ENCODE data around the gene NUAK1.

The NUAK1 gene

DNA sequence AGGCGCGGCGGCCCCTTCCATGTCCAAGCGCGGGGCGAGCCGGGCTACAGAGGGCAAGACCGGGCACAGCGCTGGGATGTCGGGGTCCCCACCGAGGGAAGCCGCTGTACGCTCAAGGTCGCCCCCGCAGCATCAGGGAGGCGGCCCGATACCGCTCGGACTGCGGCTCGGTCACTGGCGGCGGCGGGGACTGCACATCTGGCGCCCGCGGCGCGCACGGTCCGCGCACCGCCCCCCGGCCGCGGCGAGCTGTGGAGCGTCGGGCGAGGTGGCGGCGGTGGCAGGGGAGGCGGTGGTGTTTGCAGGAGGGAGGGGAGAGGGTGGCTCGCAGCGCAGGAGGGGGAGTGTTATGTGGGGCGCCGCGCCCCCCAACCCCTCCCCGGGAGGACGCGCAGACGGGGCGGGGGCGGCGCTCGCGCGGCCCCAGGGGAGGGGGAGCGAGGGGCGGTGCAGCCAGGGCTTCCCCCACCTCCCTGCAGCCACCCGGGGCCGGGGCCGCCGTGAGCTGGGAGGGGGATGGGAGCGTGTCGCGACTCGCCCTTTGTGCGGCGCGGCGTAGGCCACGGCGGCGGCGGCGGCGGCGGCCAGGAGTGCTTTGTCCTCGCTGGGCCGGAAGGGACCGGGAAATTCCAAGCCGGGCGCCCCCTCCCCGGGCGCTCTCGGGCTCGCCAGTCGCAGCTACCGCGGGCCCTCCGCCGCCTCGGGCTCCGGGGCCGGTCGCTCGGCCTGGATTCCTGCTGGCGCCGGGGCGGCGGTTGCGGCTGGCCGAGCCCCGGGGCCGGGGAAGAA, at the start of gene NUAK1:
Gene NUAK1 (minus strand): TSS at position 322 of the 789 bp plus-strand sequence. CDS start 301 bp downstream, at position 21.
- Histone ChIP-seq H3K27ac (peak within 1 kb of the TSS; percentile 84), H3K4me3 (ENCODE audit: low read depth, low read length) (peak within 1 kb of the TSS; percentile 80), H3K36me3 (replicated peaks) (no peaks in the 10 kb centered on the region), H3K27me3 (replicated peaks) (no peaks in the 10 kb centered on the region)
- in situ Hi-C loops (cut with HindIII; ENCODE audit: low pct_ligation_motif_present, low sequenced_read_pairs), result no loop called here
- peak; percentile 30 for DNase-seq
- TF ChIP-seq, protein P1, sequence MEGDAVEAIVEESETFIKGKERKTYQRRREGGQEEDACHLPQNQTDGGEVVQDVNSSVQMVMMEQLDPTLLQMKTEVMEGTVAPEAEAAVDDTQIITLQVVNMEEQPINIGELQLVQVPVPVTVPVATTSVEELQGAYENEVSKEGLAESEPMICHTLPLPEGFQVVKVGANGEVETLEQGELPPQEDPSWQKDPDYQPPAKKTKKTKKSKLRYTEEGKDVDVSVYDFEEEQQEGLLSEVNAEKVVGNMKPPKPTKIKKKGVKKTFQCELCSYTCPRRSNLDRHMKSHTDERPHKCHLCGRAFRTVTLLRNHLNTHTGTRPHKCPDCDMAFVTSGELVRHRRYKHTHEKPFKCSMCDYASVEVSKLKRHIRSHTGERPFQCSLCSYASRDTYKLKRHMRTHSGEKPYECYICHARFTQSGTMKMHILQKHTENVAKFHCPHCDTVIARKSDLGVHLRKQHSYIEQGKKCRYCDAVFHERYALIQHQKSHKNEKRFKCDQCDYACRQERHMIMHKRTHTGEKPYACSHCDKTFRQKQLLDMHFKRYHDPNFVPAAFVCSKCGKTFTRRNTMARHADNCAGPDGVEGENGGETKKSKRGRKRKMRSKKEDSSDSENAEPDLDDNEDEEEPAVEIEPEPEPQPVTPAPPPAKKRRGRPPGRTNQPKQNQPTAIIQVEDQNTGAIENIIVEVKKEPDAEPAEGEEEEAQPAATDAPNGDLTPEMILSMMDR (IDR thresholded peaks at IDR 0.05; ENCODE audit: low read depth, low read length, missing control alignments), result no peak

DNA sequence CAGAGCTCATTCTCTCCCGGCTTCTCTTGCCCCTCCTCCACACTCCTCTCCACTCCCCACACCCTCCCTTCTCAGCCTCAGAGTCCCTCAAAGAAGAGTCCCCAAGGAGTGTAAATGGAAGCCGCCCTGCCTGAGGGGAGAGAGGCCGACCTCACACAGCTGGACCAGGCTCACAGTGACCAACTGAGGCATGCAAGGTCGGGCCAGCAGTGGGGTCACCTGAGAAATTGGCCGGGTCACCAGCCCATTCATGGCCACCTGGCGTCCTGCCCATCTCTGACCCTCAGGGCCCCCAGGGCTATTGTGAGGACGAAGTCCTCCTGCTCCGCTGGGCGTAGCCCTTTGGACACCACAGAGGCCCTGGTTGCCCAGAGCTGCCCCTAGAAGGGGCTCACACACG, 49.5 kb upstream of the NUAK1 start:
- H3K27me3 ChIP-seq (replicated peaks), result peaks cover 5% of the 10 kb centered on the region
- no peak for DNase-seq
- TF ChIP-seq, protein P1 (IDR thresholded peaks at IDR 0.05; ENCODE audit: low read depth, low read length, missing control alignments), result no peak
- in situ Hi-C loops (cut with HindIII; ENCODE audit: low pct_ligation_motif_present, low sequenced_read_pairs), result no loop called here
- H3K4me3 ChIP-seq (ENCODE audit: low read depth, low read length), result no peak overlapping the region
- no peaks in the 10 kb centered on the region for H3K36me3 ChIP-seq (replicated peaks)
- H3K27ac ChIP-seq, result no peak overlapping the region

DNA sequence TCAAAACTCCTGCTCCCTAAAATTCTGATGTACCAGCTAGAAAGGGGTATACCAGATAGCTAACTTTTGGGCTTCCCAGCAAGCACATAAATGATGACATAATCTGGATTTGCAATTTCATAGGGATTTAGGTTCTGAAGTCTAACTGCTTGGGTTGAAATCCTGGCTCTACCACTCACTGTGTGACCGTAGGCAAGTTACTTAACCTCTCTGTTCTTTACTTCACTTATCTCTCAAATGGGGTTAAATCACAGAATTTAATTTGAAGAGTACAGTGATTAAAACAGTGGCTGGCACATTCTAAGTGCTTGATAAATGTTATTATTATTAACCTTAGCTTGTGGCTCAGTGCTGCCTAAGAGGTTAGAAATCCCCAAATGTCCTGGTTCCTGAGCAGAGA, 49.1 kb upstream of the NUAK1 start:
- no peak for DNase-seq
- TF ChIP-seq, protein P1 (IDR thresholded peaks at IDR 0.05; ENCODE audit: low read depth, low read length, missing control alignments), result no peak
- Histone ChIP-seq H3K27me3 (replicated peaks) (peaks cover 5% of the 10 kb centered on the region), H3K36me3 (replicated peaks) (no peaks in the 10 kb centered on the region), H3K4me3 (ENCODE audit: low read depth, low read length) (no peak overlapping the region), H3K27ac (no peak overlapping the region)
- in situ Hi-C loops (cut with HindIII; ENCODE audit: low pct_ligation_motif_present, low sequenced_read_pairs), result no loop called here

DNA sequence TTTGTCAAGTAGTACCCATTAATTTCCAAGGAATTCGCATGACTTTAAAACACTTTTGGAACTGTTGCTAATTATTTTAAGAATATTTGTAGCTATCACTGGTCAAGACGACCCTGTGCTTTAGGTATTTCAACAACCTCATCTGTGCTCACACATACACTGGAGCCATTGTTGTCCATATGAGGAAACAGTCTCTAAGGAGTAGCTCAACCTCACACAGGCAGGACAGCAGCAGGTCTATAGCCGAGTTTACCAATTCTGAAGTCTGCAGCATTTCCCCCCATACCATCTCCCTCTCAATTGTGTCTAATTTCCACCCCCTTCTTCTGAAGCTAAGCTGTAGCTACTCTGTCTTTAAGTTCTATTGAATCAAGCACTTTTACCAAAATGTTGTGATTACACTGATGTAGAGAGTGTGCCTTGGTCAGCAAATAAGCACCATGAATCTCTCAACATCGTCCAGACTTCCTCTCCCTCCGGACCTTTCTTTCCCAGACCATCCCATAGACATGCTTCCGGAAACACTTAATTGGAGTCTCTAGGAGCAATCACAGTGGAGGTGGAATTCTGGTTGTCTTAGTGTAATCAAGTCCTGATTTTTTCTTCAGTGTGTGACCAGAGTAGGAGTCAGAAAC, 48.5 kb upstream of the NUAK1 start:
- H3K27ac ChIP-seq, result no peak overlapping the region
- TF ChIP-seq, protein P1 (IDR thresholded peaks at IDR 0.05; ENCODE audit: low read depth, low read length, missing control alignments), result no peak
- no peak overlapping the region for H3K4me3 ChIP-seq (ENCODE audit: low read depth, low read length)
- no peak for DNase-seq
- in situ Hi-C loops (cut with HindIII; ENCODE audit: low pct_ligation_motif_present, low sequenced_read_pairs), result no loop called here
- peaks cover 5% of the 10 kb centered on the region for H3K27me3 ChIP-seq (replicated peaks)
- no peaks in the 10 kb centered on the region for H3K36me3 ChIP-seq (replicated peaks)

DNA sequence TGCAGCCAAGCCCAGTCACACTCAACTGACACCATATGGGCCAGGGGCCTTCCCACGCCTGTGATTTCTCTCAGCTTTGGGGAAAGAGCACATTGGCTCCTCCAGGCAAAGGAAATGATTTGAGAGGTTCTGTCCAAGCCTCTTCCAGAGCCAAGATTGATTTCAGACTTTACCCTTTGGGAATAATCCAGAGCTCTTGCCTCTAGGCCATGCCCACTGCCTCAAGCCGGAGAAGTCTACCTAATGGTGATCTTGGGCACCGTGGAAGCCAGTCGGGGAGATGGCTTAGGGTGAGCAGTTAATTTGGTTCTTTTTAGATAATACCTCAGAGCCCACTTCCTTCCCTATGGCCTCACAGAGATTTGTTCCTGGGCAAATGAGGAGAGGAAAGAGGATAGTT, 45.0 kb upstream of the NUAK1 start:
- in situ Hi-C loops (cut with HindIII; ENCODE audit: low pct_ligation_motif_present, low sequenced_read_pairs), result no loop called here
- Histone ChIP-seq H3K36me3 (replicated peaks) (no peaks in the 10 kb centered on the region), H3K27ac (no peak overlapping the region), H3K27me3 (replicated peaks) (peaks cover 5% of the 10 kb centered on the region), H3K4me3 (ENCODE audit: low read depth, low read length) (no peak overlapping the region)
- TF ChIP-seq, protein P1 (IDR thresholded peaks at IDR 0.05; ENCODE audit: low read depth, low read length, missing control alignments), result no peak
- DNase-seq, result no peak

All from brain microvascular endothelial cell (primary cell).